GM23248 (cell line): ENCODE data around the gene GFPT1.

Experiments
- EZH2 ChIP-seq: fragments of 200-600 bp; sonication (generic); IDR thresholded peaks from 2 replicates; pipeline ENCODE4 v1.6.1; 2018; ENCODE audit warnings: antibody characterized with exemption, mild to moderate bottlenecking; ENCODE audit not compliant: insufficient read depth, poor library complexity, severe bottlenecking
- EZH2phosphoT487 ChIP-seq: fragments of 200-600 bp; sonication (generic); IDR thresholded peaks from 2 replicates; pipeline ENCODE4 v1.6.1; 2018; ENCODE audit warnings: antibody characterized with exemption, moderate library complexity, mild to moderate bottlenecking, low read depth; ENCODE audit not compliant: insufficient read depth

- TF ChIP-seq EZH2phosphoT487 (no peak), EZH2 (no peak)
Measured at GRCh38 chr2:69278366-69278765, 108.7 kb downstream of the GFPT1 start.
